ENCODE measurements around the gene TYW1B.
"Not testable (repeated sequence)": the region's sequence is repeated elsewhere in the genome, so short reads cannot be mapped to it uniquely, and the experiment has no call there.

- TF ChIP-seq CTCF, EZH2 (IDR thresholded peaks at IDR 0.05): not testable (repeated sequence)
Observed at GRCh38 chr7:72696643-72697042, 131.4 kb downstream of the TYW1B start.
